GM12872 (cell line): ENCODE measurements around the gene ABCE1.

Experiments used
- CTCF ChIP-seq: IDR thresholded peaks from 3 replicates; pipeline ENCODE4 v1.5.1; 2011; ENCODE audit warnings: low read depth, mild to moderate bottlenecking, low read length, moderate library complexity; ENCODE audit not compliant: insufficient read depth

ABCE1 gene

GRCh38 chr4:145097821-145098674, at the start of gene ABCE1, which contains the start of gene ANAPC10:
Gene ABCE1, plus strand, starts transcription at chr4:145098311. Its CDS starts 6,102 bp downstream, at chr4:145104413.
Gene ANAPC10, minus strand, starts transcription at chr4:145098196. Its CDS starts 2,097 bp downstream, at chr4:145096099.
- TF ChIP-seq CTCF, result no peak

- no peak for TF ChIP-seq CTCF
Measured at GRCh38 chr4:145048817-145049216, 49.3 kb upstream of the ABCE1 start.

GRCh38 chr4:145049241-145049640, 48.9 kb upstream of the ABCE1 start:
- no peak for TF ChIP-seq CTCF

- TF ChIP-seq CTCF, result no peak
Measured at GRCh38 chr4:145055533-145056257, 42.4 kb upstream of the ABCE1 start.

GRCh38 chr4:145056325-145057130, 41.6 kb upstream of the ABCE1 start:
- TF ChIP-seq CTCF, result no peak

GRCh38 chr4:145058256-145058655, 39.9 kb upstream of the ABCE1 start:
- TF ChIP-seq CTCF, result no peak
